Esophagus muscularis mucosa (tissue), 3 donors: ENCODE results near the gene RBM12.

Experiments
- CTCF ChIP-seq, 3 experiments: fragments of 200-600 bp in 2 of 3; fragments of 450-650 bp in 1 of 3; sonication (generic) in 2 of 3; IDR thresholded peaks; one replicate each; pipeline ENCODE4 v1.5.1; 2017 to 2019; ENCODE audit warnings: antibody characterized with exemption in 3 of 3, mild to moderate bottlenecking in 2 of 3, moderate library complexity in 1 of 3
- POLR2A ChIP-seq: fragments of 450-650 bp; IDR thresholded peaks from one replicate; pipeline ENCODE4 v1.6.1; 2017; ENCODE audit warnings: antibody characterized with exemption, moderate library complexity, mild to moderate bottlenecking, low read depth
- POLR2AphosphoS5 ChIP-seq, 2 donors: sonication (generic); formaldehyde crosslinking; IDR thresholded peaks; one replicate each; pipeline ENCODE4 v1.6.1; 2017; ENCODE audit warnings: antibody characterized with exemption in 2 of 2

GRCh38 chr20:35630636-35631035, 34.1 kb downstream of the RBM12 start:
- TF ChIP-seq POLR2A = no peak
- no peak for TF ChIP-seq CTCF (IDR thresholded peaks at IDR 0.05)
- TF ChIP-seq POLR2AphosphoS5 (IDR thresholded peaks at IDR 0.05) = no peak
